ENCODE data around the gene IL1RL1.

Gene IL1RL1

GRCh38 chr2:102301867-102302362 is 9.4 kb upstream of the IL1RL1 start:
- no peaks in the 10 kb centered on the region for H3K9me3 ChIP-seq
- H3K4me3 ChIP-seq (ENCODE audit: low read depth in 1 of 2, low read length in 1 of 2): no peak overlapping the region
- no peak overlapping the region for H3K27ac ChIP-seq
- peaks cover 17% of the 10 kb centered on the region for H3K27me3 ChIP-seq
- peak; percentile 30 for TF ChIP-seq CTCF (IDR thresholded peaks at IDR 0.05)
- H3K4me1 ChIP-seq (ENCODE audit: control insufficient read depth in 1 of 2, insufficient read depth in 1 of 2, low read depth in 1 of 2, low read length in 1 of 2): peaks cover 7% of the 10 kb centered on the region in 2 experiments
- no peaks in the 10 kb centered on the region for H3K36me3 ChIP-seq

GRCh38 chr2:102302458-102302857 is 8.9 kb upstream of the IL1RL1 start:
- Histone ChIP-seq H3K4me1 (ENCODE audit: control insufficient read depth in 1 of 2, insufficient read depth in 1 of 2, low read depth in 1 of 2, low read length in 1 of 2) (peaks cover 7% of the 10 kb centered on the region in 2 experiments), H3K9me3 (no peaks in the 10 kb centered on the region), H3K27me3 (peaks cover 17% of the 10 kb centered on the region), H3K27ac (no peak overlapping the region), H3K36me3 (no peaks in the 10 kb centered on the region), H3K4me3 (ENCODE audit: low read depth in 1 of 2, low read length in 1 of 2) (no peak overlapping the region)
- TF ChIP-seq CTCF (IDR thresholded peaks at IDR 0.05): no peak

- H3K4me1 ChIP-seq (ENCODE audit: control insufficient read depth in 1 of 2, insufficient read depth in 1 of 2, low read depth in 1 of 2, low read length in 1 of 2): peaks cover 7% of the 10 kb centered on the region in 2 experiments
- H3K27me3 ChIP-seq: peaks cover 17% of the 10 kb centered on the region
- no peak for TF ChIP-seq CTCF (IDR thresholded peaks at IDR 0.05)
- no peaks in the 10 kb centered on the region for H3K9me3 ChIP-seq
- H3K4me3 ChIP-seq (ENCODE audit: low read depth in 1 of 2, low read length in 1 of 2): no peak overlapping the region
- H3K36me3 ChIP-seq: no peaks in the 10 kb centered on the region
- no peak overlapping the region for H3K27ac ChIP-seq
These were observed 7.8 kb upstream of the IL1RL1 start for GRCh38 chr2:102303589-102303988.

- H3K4me3 ChIP-seq (ENCODE audit: low read depth in 1 of 2, low read length in 1 of 2): no peak overlapping the region
- H3K27ac ChIP-seq: no peak overlapping the region
- no peaks in the 10 kb centered on the region for H3K9me3 ChIP-seq
- no peak for TF ChIP-seq CTCF (IDR thresholded peaks at IDR 0.05)
- peaks cover 7% of the 10 kb centered on the region in 2 experiments for H3K4me1 ChIP-seq (ENCODE audit: control insufficient read depth in 1 of 2, insufficient read depth in 1 of 2, low read depth in 1 of 2, low read length in 1 of 2)
- H3K27me3 ChIP-seq: peaks cover 17% of the 10 kb centered on the region
- no peaks in the 10 kb centered on the region for H3K36me3 ChIP-seq
These were observed 7.1 kb upstream of the IL1RL1 start for GRCh38 chr2:102304268-102304667.

DNA sequence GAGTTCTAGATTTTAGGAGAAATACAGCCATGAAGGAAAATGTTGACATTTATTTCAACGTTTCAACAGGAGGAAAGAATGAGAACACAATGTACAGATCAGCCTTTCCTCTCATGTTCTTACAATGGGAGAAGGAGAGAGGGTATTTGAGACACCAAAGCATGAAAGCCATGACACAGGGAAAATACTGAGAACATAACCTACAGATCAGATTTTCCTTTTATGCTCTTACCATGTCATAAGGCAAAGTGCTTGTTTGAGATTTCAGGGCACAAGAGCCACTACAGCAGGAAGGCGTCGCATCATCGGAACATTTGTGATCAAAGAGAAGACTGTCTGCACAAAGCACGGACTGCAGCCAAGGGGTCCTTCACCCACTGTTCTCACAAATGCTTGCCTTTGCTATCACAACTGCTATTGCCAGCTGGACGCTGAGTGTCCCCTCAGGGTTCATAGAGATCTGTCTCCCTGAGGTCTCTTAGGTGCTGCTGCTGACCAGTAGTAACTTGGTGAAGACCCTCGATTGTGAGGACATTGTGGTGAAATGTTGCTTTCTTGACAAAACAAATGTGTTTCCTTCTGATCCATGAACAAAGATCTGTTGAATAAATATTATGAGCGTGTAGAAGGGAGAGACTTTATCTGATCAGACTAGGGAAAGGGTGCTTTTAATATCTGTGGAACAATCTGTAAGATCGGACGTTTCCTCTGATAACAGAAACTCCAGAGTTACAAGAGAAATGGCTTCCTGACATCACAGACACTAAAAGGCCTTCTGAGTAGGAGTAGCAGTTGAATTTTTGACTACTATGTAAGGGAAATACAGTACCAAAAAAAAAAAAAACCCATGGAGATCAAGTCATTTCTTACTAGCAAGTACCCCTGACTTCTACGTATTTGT is 6.4 kb upstream of the IL1RL1 start:
- no peak for TF ChIP-seq CTCF (IDR thresholded peaks at IDR 0.05)
- H3K36me3 ChIP-seq: no peaks in the 10 kb centered on the region
- peaks cover 7% of the 10 kb centered on the region in 2 experiments for H3K4me1 ChIP-seq (ENCODE audit: control insufficient read depth in 1 of 2, insufficient read depth in 1 of 2, low read depth in 1 of 2, low read length in 1 of 2)
- H3K9me3 ChIP-seq: no peaks in the 10 kb centered on the region
- peaks cover 17% of the 10 kb centered on the region for H3K27me3 ChIP-seq
- no peak overlapping the region for H3K27ac ChIP-seq
- no peak overlapping the region for H3K4me3 ChIP-seq (ENCODE audit: low read depth in 1 of 2, low read length in 1 of 2)

Measured in neutrophil (primary cell).